GM19238 (cell line): Measurements from ENCODE around the gene GCSAM.
"Not testable (repeated sequence)": the region's sequence is repeated elsewhere in the genome, so short reads cannot be mapped to it uniquely, and the experiment has no call there.

Experiments
- DNase-seq: peaks from one replicate; pipeline ENCODE4 v3.0.0; 2011; ENCODE audit warnings: low spot score; ENCODE audit not compliant: insufficient read length

Gene GCSAM

DNA sequence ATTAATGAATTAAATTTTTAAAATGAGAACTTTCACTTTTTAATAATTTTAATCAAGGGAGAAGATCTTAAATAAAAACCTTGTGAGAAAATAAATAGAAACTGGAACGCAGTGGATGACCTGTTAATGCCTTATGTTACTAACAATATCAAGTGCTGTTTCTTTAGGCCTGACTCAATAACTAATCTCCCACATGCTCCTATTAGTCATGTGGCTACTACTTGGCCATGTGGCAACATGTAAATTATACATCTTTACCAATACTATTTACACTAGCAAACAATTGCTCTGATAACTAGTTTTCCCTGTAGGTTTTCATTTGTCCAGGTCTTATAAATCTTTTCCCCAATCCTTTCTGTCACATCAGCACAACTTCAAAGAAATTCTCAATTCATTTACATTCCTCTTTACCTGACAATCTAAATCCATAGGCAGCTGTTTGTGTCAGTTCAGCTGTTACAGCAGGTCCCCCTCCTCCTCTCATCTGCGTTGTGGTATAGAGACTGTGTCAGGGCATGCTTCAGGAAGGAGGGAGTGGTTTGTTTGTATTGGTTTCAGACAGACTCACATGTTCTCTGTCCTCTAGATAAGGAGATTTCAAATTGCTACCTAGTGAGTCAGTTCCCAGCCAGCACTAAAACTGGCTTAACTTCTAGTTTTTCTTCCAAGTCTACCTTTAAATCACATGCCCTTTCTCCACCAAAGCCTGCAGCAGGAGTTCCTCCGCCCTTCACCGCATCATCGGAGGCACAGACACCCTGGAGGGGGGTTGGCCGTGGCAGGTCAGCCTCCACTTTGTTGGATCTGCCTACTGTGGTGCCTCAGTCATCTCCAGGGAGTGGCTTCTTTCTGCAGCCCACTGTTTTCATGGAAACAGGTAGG lies 58.2 kb downstream of the GCSAM start:
- no peak for DNase-seq

DNA sequence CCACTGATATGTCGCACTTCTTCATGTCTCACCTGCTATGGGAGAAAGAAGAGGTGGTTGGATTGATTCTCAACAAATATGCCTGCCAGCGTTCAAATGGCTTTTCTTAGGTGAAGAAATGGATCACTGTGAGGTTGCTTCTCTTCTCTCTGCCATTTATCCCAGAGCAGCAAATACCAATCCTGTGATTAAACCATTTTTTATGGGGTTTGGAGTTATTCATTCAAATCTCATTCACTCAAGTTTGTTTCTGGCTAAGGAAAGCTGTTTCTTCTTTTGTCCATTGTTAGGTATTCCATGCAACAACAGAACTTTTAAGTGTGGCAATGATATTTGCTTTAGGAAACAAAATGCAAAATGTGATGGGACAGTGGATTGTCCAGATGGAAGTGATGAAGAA lies 59.0 kb downstream of the GCSAM start:
- DNase-seq = no peak

DNA sequence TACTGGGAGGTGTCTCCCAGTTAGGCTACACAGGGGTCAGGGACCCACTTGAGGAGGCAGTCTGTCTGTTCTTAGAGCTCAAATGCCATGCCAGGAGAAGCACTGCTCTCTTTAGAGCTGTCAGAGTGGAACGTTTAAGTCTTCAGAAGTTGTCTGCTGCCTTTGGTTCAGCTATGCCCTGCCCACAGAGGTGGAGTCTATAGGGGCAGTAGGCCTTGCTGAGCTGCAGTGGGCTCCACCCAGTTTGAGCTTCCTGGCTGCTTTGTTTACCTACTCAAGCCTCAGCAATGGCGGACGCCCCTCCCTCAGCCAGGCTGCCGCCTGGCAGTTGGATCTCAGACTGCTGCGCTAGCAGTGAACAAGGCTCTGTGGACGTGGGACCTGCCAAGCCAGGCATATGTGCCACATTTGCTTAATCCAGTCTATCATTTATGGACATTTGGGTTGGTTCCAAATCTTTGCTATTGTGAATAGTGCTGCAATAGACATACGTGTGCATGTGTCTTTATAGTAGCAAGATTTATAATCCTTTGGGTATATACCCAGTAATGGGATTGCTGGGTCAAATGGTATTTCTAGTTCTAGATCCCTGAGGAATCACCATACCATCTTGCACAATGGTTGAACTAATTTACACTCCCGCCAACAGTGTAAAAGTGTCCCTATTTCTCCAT lies 60.5 kb downstream of the GCSAM start:
- not testable (repeated sequence) for DNase-seq
